Stimulated activated CD8-positive, alpha-beta memory T cell treated with anti-CD3 and anti-CD28 coated beads, Interleukin-2, amount 100 ng/mL, for 48 hours (primary cell): ENCODE results near the gene PCNX1.

Experiments
- DNase-seq, 2 donors: peaks; one replicate each; pipeline ENCODE4 v3.0.0-alpha.2; 2020; ENCODE audit warnings: low read depth in 2 of 2

Gene PCNX1

GRCh38 chr14:70957710-70958109 lies 50.5 kb downstream of the PCNX1 start:
- DNase-seq: no peak

GRCh38 chr14:70962935-70963334 lies 55.7 kb downstream of the PCNX1 start:
- no peak for DNase-seq

- DNase-seq: no peak
Observed at GRCh38 chr14:70964492-70964891, 57.2 kb downstream of the PCNX1 start.

- DNase-seq: no peak
Observed at GRCh38 chr14:70971560-70971959, 64.3 kb downstream of the PCNX1 start.

- peak; percentile 62 to 76 for DNase-seq
Observed at GRCh38 chr14:70972107-70972976, 65.1 kb downstream of the PCNX1 start.

- DNase-seq: no peak
Observed at GRCh38 chr14:70976591-70976990, 69.3 kb downstream of the PCNX1 start.

- DNase-seq: no peak
Observed at GRCh38 chr14:70981000-70981952, 74.0 kb downstream of the PCNX1 start.

- DNase-seq: no peak
Observed at GRCh38 chr14:70982200-70982599, 74.9 kb downstream of the PCNX1 start.

- no peak for DNase-seq
Observed at GRCh38 chr14:70987041-70987440, 79.8 kb downstream of the PCNX1 start.

- no peak for DNase-seq
Observed at GRCh38 chr14:70988452-70988851, 81.2 kb downstream of the PCNX1 start.

GRCh38 chr14:70993931-70994330 lies 86.7 kb downstream of the PCNX1 start:
- DNase-seq: no peak

GRCh38 chr14:70995211-70995610 lies 88.0 kb downstream of the PCNX1 start:
- no peak for DNase-seq

- no peak for DNase-seq
Observed at GRCh38 chr14:70995671-70996070, 88.4 kb downstream of the PCNX1 start.

- no peak for DNase-seq
Observed at GRCh38 chr14:70999117-70999516, 91.9 kb downstream of the PCNX1 start.

- no peak for DNase-seq
Observed at GRCh38 chr14:71000091-71000490, 92.8 kb downstream of the PCNX1 start.

GRCh38 chr14:71001742-71002141 lies 94.5 kb downstream of the PCNX1 start:
- DNase-seq: no peak

GRCh38 chr14:71003156-71003555 lies 95.9 kb downstream of the PCNX1 start:
- DNase-seq: no peak

- no peak for DNase-seq
Observed at GRCh38 chr14:71004481-71004880, 97.2 kb downstream of the PCNX1 start.

- DNase-seq: no peak
Observed at GRCh38 chr14:71005076-71005475, 97.8 kb downstream of the PCNX1 start.

- DNase-seq: no peak
Observed at GRCh38 chr14:71006200-71006563, 98.9 kb downstream of the PCNX1 start.

GRCh38 chr14:71011479-71011878 lies 104.2 kb downstream of the PCNX1 start:
- no peak for DNase-seq

GRCh38 chr14:71012888-71013287 lies 105.6 kb downstream of the PCNX1 start:
- no peak for DNase-seq
